HG03280 (cell line): ENCODE measurements around the gene INSYN2B.

Experiments used
- ATAC-seq: cut with Tn5 transposase; IDR thresholded peaks from one replicate; pipeline ENCODE4 v1.9.1; 2021; ENCODE audit warnings: mild to moderate bottlenecking, moderate library complexity; ENCODE audit not compliant: unreplicated experiment

INSYN2B gene

GRCh38 chr5:169980418-169981053 lies at the start of gene INSYN2B:
TSS of gene INSYN2B (minus strand) at chr5:169980495. CDS start at chr5:169883898, 96,597 bp downstream.
- ATAC-seq: peak; percentile 59

- ATAC-seq: no peak
These were observed 47.8 kb upstream of the INSYN2B start for GRCh38 chr5:170028124-170028523.

GRCh38 chr5:170025853-170026252 lies 45.6 kb upstream of the INSYN2B start:
- no peak for ATAC-seq

GRCh38 chr5:170021506-170021905 lies 41.2 kb upstream of the INSYN2B start:
- ATAC-seq: no peak

GRCh38 chr5:170020423-170020822 lies 40.1 kb upstream of the INSYN2B start:
- ATAC-seq: no peak

- ATAC-seq: no peak
These were observed 32.3 kb upstream of the INSYN2B start for GRCh38 chr5:170012622-170013021.

GRCh38 chr5:170011751-170012150 lies 31.5 kb upstream of the INSYN2B start:
- no peak for ATAC-seq

- no peak for ATAC-seq
These were observed 30.3 kb upstream of the INSYN2B start for GRCh38 chr5:170010595-170010994.

- ATAC-seq: no peak
These were observed 28.1 kb upstream of the INSYN2B start for GRCh38 chr5:170008376-170008775.

GRCh38 chr5:170006021-170006420 lies 25.7 kb upstream of the INSYN2B start:
- no peak for ATAC-seq

GRCh38 chr5:170000155-170000554 lies 19.9 kb upstream of the INSYN2B start:
- ATAC-seq: no peak

GRCh38 chr5:169999621-170000020 lies 19.3 kb upstream of the INSYN2B start:
- no peak for ATAC-seq

- no peak for ATAC-seq
These were observed 17.5 kb upstream of the INSYN2B start for GRCh38 chr5:169997798-169998197.

GRCh38 chr5:169993485-169993790 lies 13.1 kb upstream of the INSYN2B start:
- no peak for ATAC-seq

- ATAC-seq: no peak
These were observed 12.6 kb upstream of the INSYN2B start for GRCh38 chr5:169992789-169993484.

- no peak for ATAC-seq
These were observed 11.0 kb upstream of the INSYN2B start for GRCh38 chr5:169991115-169991869.

- ATAC-seq: no peak
These were observed 9.1 kb upstream of the INSYN2B start for GRCh38 chr5:169989365-169989764.

- ATAC-seq: no peak
These were observed 8.7 kb upstream of the INSYN2B start for GRCh38 chr5:169988947-169989346.

- ATAC-seq: no peak
These were observed 7.9 kb upstream of the INSYN2B start for GRCh38 chr5:169988206-169988605.

GRCh38 chr5:169979871-169980270 lies 424 bp downstream of the INSYN2B start:
- ATAC-seq: no peak

GRCh38 chr5:169978714-169979113 lies 1.6 kb downstream of the INSYN2B start:
- ATAC-seq: no peak

GRCh38 chr5:169974121-169974770 lies 6.0 kb downstream of the INSYN2B start:
- ATAC-seq: no peak
